ENCODE results near the gene AHCYL1. TPM values are rescaled to one million over a fixed set of nuclear protein-coding genes. Genes with fewer than 3 reads are reported as not detected.

AHCYL1 gene
- total RNA-seq, 4 donors from 2014 or later, result 77.0 to 112 (median 87.2) TPM

DNA sequence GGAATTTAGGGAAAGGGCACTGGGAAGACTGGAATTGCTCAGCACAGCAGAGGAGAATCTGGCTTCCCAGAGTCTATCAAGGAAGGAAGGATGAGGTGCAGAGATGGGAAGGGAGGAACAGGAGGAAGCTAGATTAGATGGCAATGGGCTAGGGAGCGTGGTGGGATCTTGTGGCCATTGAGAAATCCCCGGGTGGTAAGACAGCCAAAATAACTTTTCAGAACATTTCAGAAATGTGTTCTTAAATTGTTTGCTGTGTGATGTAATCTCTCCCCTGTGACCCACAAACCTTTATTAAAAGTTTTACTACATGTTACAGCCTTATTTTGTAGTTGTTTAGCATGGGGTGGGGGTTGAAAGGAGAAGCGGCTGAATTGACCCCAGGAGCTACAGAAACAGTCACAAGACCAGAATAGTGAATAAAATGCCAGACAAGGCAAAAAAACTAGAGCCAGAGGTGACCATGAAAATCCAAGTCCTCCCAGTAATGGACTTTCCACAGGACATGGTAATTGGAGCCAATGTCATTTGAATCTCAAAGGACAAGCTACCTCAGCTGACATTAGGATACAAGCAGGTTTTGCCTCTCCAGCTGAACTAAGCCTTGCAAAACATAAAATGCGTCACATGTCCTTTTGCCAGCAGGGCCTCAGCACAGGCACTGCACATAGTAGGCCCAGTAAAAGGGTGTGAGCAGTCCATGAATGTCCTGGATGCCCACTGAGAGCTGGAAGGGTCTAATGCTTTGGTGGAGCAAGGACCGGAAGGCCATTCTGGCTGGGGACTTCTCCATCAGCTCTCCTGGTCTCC lies 980 bp upstream of the AHCYL1 start:
- TF ChIP-seq, protein P1, sequence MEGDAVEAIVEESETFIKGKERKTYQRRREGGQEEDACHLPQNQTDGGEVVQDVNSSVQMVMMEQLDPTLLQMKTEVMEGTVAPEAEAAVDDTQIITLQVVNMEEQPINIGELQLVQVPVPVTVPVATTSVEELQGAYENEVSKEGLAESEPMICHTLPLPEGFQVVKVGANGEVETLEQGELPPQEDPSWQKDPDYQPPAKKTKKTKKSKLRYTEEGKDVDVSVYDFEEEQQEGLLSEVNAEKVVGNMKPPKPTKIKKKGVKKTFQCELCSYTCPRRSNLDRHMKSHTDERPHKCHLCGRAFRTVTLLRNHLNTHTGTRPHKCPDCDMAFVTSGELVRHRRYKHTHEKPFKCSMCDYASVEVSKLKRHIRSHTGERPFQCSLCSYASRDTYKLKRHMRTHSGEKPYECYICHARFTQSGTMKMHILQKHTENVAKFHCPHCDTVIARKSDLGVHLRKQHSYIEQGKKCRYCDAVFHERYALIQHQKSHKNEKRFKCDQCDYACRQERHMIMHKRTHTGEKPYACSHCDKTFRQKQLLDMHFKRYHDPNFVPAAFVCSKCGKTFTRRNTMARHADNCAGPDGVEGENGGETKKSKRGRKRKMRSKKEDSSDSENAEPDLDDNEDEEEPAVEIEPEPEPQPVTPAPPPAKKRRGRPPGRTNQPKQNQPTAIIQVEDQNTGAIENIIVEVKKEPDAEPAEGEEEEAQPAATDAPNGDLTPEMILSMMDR (IDR thresholded peaks at IDR 0.05; ENCODE audit: low read depth), result no peak

DNA sequence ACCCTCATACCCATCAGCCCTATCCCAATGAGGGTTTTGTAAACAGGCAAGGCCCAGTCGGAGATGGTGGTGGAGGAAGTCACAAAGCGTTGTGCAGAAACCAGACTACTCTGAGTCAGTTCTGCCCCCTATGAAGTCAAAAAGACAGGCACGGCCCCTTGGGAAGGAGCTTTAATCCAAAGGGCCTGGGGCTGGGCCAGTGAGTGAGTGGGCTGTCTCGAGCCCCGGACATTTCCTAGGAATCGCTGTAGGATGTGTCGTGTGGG lies 442 bp upstream of the AHCYL1 start:
- TF ChIP-seq, protein P1 (IDR thresholded peaks at IDR 0.05; ENCODE audit: low read depth), result no peak

DNA sequence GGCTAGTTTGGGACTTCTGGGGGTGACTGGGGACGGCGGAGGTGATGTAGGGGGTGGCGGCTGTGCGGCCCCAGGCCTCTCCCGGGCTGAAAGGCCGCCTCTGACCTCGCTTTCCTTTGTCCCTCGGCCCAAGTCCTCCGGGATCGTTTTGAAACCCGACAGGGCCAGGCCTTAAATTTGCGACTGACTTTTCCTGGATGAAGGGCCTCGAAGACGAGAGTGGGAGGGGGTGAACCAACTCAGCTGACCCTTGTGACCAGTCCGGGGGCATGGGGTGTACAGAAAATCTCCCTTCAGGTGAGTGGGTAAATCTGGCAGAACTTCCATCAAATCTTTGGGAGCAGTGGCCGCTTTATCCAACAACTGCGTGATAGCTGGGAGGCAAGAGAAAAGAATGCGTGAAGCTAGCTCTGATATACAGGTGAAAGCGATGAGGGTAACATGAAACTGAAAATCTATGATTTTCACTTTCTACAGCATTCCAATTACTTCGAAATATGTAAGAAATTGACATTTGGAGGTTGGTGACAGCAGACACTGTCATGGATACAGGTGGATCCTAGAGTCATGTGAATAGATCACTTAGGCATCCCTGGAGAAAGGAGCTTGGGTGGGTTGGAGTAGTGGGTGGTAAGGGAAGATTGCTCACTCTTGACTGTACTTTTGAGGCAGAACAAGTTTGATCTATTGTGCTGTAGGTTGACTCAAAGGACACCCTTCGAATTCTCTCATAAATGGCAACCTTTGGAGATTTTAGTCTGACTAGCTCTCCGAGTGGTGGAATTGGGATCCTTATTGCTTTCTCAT lies 885 bp downstream of the AHCYL1 start:
- TF ChIP-seq, protein P1 (IDR thresholded peaks at IDR 0.05; ENCODE audit: low read depth), result no peak

DNA sequence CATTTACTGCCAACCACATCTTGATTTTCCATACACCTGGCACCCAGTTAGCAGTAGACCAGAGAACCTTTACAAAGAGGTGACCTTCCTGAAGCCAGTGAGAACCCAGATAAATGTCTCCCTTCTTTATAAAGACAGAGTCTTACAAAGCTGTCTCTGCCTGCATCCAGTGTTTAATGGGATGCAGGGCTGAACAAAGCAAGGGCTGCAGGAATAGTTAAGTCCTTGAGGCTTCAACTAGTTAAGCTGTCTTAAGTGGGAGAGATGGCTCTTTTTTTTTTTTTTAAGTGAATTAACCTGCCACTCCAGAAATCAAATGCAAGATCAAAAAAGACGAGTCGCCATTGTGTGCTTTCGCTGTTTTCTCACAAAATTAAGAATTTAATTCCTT lies 1.5 kb downstream of the AHCYL1 start:
- TF ChIP-seq, protein P1 (IDR thresholded peaks at IDR 0.05; ENCODE audit: low read depth), result no peak

DNA sequence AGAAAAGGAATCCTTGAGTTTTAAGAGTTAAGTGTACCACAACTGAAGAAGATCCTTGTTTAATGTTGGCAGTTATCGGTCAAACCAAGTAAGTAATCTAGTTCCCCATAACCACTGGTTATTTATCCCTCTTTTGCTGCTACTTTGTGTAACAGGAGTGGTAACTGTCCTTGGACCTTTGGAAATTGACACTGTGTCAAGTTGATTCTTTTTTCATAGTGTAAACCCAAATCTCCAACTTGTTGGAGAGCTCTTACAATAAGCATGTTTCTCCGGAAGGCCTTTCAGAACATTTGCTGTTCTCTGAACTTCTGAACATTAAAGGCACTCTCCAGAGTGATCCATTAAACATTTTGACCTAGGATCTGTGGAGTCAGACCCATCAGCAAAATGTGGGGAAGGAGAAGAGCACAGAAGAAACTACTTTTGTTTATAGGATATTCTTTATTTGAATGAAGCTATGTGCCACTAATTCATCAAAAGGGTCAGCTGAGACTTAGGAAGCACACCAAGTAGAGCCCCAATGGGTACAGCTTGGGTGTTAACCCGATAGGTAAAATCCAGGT lies 3.9 kb downstream of the AHCYL1 start:
- TF ChIP-seq, protein P1 (IDR thresholded peaks at IDR 0.05; ENCODE audit: low read depth), result no peak

DNA sequence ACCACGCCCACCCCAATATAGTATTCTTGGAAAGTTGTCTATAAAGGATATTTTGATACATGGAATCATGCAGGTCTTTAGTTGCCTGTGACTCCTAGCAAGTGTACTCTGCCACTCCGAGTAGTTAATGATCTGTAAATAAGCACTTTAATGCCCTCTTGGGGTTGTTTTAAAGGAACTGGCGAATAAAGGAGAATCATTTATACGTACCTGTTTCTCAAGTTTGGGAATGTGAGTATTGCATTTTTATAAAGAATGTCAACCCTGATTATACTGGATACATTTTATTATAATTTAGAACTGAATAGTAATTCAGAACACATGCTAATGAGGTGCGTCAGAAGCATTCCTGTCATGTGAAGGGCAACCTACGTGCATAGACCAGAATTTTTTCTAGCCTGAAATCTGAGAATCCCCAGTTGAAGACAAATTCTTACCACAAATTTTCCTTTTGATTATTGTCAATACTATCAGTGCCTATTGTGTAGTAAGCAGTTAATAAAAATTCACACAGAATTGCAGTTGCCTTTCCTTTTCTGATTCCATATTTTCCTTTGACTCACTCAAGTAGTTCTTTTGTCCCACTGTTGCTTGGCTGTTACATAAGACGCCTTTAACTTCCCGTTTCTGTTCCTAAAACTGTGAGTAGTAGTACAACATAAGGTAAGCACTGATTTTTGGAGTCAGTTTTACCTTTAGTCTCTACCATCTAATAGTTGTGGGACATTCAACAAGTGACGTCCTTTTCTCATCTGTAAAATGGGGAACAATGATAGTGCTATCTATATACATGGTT lies 5.1 kb downstream of the AHCYL1 start:
- TF ChIP-seq, protein P1 (IDR thresholded peaks at IDR 0.05; ENCODE audit: low read depth), result no peak

Measured in subcutaneous adipose tissue (tissue), 4 donors.